ENCODE results near the gene TMEM126A.
"Not testable (repeated sequence)": the region's sequence is repeated elsewhere in the genome, so short reads cannot be mapped to it uniquely, and the experiment has no call there.

Gene TMEM126A

DNA sequence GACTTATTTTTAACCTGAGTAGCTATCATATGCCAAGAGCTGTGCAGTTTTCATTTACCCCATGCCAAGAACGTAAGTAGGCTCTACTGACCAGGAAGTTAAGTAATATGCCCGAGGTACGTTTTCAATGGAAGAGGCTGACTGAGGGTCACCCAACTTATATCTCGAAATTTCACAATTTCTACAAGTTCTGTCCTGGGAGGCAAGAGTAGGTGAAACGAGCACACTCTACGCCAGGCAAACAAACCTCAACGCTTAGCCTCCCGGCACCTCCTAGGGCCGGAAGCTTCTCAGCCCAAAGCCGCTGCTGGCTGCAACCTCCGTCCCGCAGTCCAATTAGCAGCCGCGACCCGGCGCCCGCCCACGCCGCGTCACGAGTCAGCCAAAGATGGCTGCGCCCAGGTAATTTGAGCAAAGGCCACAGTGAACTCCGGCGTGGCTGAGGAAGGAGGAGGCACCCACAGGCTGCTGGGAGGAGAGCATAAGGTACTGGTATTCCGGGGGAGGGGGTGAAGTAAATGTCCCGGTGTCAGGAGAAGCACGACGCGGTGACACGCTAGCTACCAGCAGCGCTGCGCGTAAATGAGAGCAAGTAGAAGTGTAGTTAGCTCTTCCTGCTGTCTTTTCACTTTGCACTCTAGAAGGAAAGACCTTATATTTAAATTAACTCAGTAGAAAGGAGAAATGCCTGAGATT lies at the start of gene TMEM126A:
TMEM126A (plus strand) TSS at position 364 of the 696 bp plus-strand sequence. CDS start 2,289 bp downstream, outside the sequence.
- H3K36me3 Mint-ChIP-seq (ENCODE audit: low read depth), result peaks cover 10% of the 10 kb centered on the region
- TF ChIP-seq, protein P1, sequence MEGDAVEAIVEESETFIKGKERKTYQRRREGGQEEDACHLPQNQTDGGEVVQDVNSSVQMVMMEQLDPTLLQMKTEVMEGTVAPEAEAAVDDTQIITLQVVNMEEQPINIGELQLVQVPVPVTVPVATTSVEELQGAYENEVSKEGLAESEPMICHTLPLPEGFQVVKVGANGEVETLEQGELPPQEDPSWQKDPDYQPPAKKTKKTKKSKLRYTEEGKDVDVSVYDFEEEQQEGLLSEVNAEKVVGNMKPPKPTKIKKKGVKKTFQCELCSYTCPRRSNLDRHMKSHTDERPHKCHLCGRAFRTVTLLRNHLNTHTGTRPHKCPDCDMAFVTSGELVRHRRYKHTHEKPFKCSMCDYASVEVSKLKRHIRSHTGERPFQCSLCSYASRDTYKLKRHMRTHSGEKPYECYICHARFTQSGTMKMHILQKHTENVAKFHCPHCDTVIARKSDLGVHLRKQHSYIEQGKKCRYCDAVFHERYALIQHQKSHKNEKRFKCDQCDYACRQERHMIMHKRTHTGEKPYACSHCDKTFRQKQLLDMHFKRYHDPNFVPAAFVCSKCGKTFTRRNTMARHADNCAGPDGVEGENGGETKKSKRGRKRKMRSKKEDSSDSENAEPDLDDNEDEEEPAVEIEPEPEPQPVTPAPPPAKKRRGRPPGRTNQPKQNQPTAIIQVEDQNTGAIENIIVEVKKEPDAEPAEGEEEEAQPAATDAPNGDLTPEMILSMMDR (IDR thresholded peaks at IDR 0.05), result no peak
- peak within 1 kb of the TSS; percentile 91 for H3K4me3 Mint-ChIP-seq

DNA sequence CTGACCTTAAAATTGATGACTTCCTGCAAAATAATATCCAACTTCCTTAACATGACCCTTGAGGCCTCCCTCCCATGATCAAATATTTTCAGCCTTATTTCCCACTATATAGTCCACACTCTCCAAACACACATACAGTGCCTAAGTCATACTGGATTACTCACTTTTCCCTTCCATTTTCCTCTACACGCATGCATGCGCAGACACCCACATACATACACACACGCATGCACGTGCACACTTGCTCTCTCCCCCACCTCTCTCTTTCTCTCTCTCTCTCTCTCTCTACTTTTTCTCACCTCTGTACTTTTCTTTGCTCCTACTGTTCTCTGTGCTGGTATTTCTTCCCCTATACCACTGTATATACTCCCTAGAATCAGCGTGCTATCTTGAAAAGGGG lies 48.7 kb upstream of the TMEM126A start:
- Mint-ChIP-seq H3K36me3 (ENCODE audit: low read depth) (no peaks in the 10 kb centered on the region), H3K4me3 (no peak overlapping the region), H3K9me3 (no peaks in the 10 kb centered on the region), H3K27me3 (ENCODE audit: low read depth, poor library complexity) (no peaks in the 10 kb centered on the region), H3K27ac (peak overlapping the region; percentile 11), H3K4me1 (no peaks in the 10 kb centered on the region)
- TF ChIP-seq, protein P1 (IDR thresholded peaks at IDR 0.05), result no peak
- DNase-seq, result no peak

More for the DNA sequence above, at the start of gene TMEM126A:
- Mint-ChIP-seq H3K27ac (peak within 1 kb of the TSS; percentile 97), H3K9me3 (no peaks in the 10 kb centered on the region), H3K27me3 (ENCODE audit: low read depth, poor library complexity) (peaks cover 15% of the 10 kb centered on the region), H3K4me1 (peaks cover 26% of the 10 kb centered on the region)
- DNase-seq, result peak; percentile 91

DNA sequence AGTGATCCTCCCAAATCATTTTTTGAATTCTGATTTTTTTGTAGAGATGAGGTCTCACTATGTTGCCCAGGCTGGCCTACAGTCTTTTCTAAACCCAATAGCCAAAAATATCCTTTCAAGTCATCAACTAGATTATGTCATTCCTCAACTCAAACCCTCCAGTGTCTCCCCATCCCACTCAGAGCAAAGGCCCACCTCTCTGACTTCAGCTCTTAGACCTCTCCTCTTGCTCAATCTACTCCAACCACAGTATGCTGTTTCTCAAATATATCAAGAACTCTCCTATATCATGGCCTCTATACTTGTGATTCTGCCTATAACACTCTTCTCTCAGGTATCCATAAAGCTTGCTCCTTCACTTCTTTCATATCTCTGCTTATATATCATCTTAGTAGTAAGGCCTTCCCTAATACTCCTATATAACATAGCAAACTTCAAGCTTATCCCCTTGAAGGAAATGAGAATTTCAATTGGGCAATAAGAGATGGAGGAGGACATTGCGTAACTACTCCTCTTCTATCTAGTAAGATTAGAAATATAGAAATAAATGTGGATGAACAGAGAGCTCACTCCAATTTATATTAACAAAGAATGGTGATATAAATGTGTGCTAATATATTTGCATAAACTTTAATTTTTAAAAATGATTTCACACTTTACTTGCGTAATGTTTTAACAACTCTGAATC lies 45.1 kb upstream of the TMEM126A start:
- peaks cover 6% of the 10 kb centered on the region for H3K27me3 Mint-ChIP-seq (ENCODE audit: low read depth, poor library complexity)
- no peak overlapping the region for H3K4me3 Mint-ChIP-seq
- H3K4me1 Mint-ChIP-seq, result no peaks in the 10 kb centered on the region
- H3K36me3 Mint-ChIP-seq (ENCODE audit: low read depth), result no peaks in the 10 kb centered on the region
- TF ChIP-seq, protein P1 (IDR thresholded peaks at IDR 0.05), result no peak
- no peak for DNase-seq
- H3K27ac Mint-ChIP-seq, result no peak overlapping the region
- peaks cover 12% of the 10 kb centered on the region for H3K9me3 Mint-ChIP-seq

DNA sequence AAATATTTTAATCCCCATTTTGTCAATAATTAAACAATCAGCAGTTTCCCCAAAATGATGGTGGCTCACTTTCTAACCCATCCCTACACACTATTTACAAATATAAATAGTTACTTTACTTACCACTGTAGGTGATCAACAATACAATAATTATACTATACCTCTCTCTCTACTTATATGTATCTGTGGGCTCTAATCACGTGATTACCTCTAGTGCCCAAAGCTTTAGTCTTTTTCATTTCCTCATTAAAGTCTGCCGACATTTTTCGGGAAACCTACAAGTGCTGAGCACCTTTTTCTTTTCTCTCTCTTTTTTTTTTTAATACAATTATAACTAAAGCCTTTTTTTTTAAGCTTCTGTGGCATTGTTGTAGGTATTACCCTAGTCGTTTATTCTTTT lies 44.5 kb upstream of the TMEM126A start:
- Mint-ChIP-seq H3K9me3 (peaks cover 12% of the 10 kb centered on the region), H3K36me3 (ENCODE audit: low read depth) (no peaks in the 10 kb centered on the region), H3K4me3 (no peak overlapping the region), H3K27me3 (ENCODE audit: low read depth, poor library complexity) (peaks cover 6% of the 10 kb centered on the region), H3K4me1 (no peaks in the 10 kb centered on the region), H3K27ac (no peak overlapping the region)
- TF ChIP-seq, protein P1 (IDR thresholded peaks at IDR 0.05), result no peak
- no peak for DNase-seq

GRCh38 chr11:85606237-85606636 lies 41.5 kb upstream of the TMEM126A start:
- not testable (repeated sequence) for DNase-seq; H3K36me3 Mint-ChIP-seq (ENCODE audit: low read depth); H3K27ac Mint-ChIP-seq; H3K27me3 Mint-ChIP-seq (ENCODE audit: low read depth, poor library complexity); H3K4me1 Mint-ChIP-seq; H3K4me3 Mint-ChIP-seq
- H3K9me3 Mint-ChIP-seq, result peaks cover 12% of the 10 kb centered on the region

DNA sequence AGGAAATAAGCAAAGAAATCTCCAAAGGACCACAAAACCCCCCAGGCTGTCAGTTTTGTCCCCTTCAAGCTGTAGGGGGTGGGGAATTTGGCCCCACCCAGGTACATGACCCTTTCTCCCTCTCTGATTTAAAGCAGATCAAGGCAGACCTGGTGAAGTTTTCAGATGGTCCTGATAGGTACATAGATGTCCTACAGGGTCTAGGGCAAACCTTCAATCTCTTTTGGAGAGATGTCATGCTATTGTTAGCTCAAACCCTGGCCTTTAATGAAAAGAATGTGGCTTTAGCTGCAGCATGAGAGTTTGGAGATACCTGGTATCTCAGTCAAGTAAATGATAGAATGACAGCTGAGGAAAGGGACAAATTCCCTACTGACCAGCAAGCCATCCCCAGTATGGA lies 39.1 kb upstream of the TMEM126A start:
- H3K4me3 Mint-ChIP-seq; H3K36me3 Mint-ChIP-seq (ENCODE audit: low read depth); H3K27me3 Mint-ChIP-seq (ENCODE audit: low read depth, poor library complexity); H3K27ac Mint-ChIP-seq; DNase-seq; H3K4me1 Mint-ChIP-seq: not testable (repeated sequence)
- H3K9me3 Mint-ChIP-seq, result peaks cover 12% of the 10 kb centered on the region

GRCh38 chr11:85609286-85609685 lies 38.5 kb upstream of the TMEM126A start:
- H3K4me3 Mint-ChIP-seq; H3K4me1 Mint-ChIP-seq; H3K27me3 Mint-ChIP-seq (ENCODE audit: low read depth, poor library complexity); DNase-seq; H3K36me3 Mint-ChIP-seq (ENCODE audit: low read depth); H3K27ac Mint-ChIP-seq: not testable (repeated sequence)
- H3K9me3 Mint-ChIP-seq, result peaks cover 16% of the 10 kb centered on the region

DNA sequence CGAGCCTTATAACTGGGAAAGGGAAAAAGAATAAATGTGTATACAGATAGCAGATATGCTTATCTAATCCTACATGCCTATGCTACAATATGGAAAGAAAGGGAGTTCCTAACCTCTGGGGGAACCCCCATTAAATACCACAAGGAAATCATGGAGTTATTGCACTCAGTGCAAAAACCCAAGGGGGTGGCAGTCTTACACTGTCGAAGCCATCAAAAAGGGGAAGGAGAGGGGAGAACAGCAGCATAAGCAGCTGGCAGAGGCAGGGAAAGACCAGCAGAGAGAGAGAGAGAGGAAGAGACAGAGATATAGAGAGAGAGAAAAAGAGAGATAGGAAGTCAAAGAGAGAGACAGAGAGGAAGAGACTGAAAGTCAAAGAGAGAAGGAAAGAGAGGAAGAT lies 36.1 kb upstream of the TMEM126A start:
- not testable (repeated sequence) for H3K36me3 Mint-ChIP-seq (ENCODE audit: low read depth); DNase-seq; H3K27ac Mint-ChIP-seq

More for the DNA sequence above, 36.1 kb upstream of the TMEM126A start:
- H3K27me3 Mint-ChIP-seq (ENCODE audit: low read depth, poor library complexity); H3K4me3 Mint-ChIP-seq; H3K4me1 Mint-ChIP-seq: not testable (repeated sequence)
- H3K9me3 Mint-ChIP-seq, result peaks cover 14% of the 10 kb centered on the region

All from nephron progenitor cell (in vitro differentiated cells).